H4 (cell line): ENCODE data around the gene RSBN1. TPM values are rescaled to one million over a fixed set of nuclear protein-coding genes. Genes with fewer than 3 reads are reported as not detected.
"Not testable (repeated sequence)": the region's sequence is repeated elsewhere in the genome, so short reads cannot be mapped to it uniquely, and the experiment has no call there.

Experiments
- DNase-seq: peaks from one replicate; pipeline ENCODE4 v3.0.0-alpha.2; 2015; ENCODE audit warnings: low spot score
- total RNA-seq: library from RNA; depleted of rRNA; stranded (reverse); fragments of >200 nt; shearing (Covaris generic); gene quantifications from 2 replicates; pipeline ENCODE4 v1.2.3, GENCODE V29; 2014; rRNA removed

RSBN1 gene
- 2.5 and 3.2 TPM in 2 replicates for total RNA-seq

- peak; percentile 95 for DNase-seq
Measured at GRCh38 chr1:113811888-113812660, at the start of gene RSBN1. Gene RSBN1 (minus strand): TSS chr1:113812476. CDS start chr1:113812412, 64 bp downstream.

GRCh38 chr1:113861641-113862040, 49.4 kb upstream of the RSBN1 start:
- DNase-seq = no peak

- peak; percentile 10 for DNase-seq
Measured at GRCh38 chr1:113860891-113861290, 48.6 kb upstream of the RSBN1 start.

- DNase-seq = no peak
Measured at GRCh38 chr1:113859478-113860175, 47.4 kb upstream of the RSBN1 start.

- no peak for DNase-seq
Measured at GRCh38 chr1:113858982-113859381, 46.7 kb upstream of the RSBN1 start.

GRCh38 chr1:113858418-113858817, 46.1 kb upstream of the RSBN1 start:
- no peak for DNase-seq

- no peak for DNase-seq
Measured at GRCh38 chr1:113857776-113858175, 45.5 kb upstream of the RSBN1 start.

- no peak for DNase-seq
Measured at GRCh38 chr1:113856401-113856790, 44.1 kb upstream of the RSBN1 start.

- no peak for DNase-seq
Measured at GRCh38 chr1:113855630-113856400, 43.5 kb upstream of the RSBN1 start.

- no peak for DNase-seq
Measured at GRCh38 chr1:113854234-113854633, 42.0 kb upstream of the RSBN1 start.

GRCh38 chr1:113852694-113853093, 40.4 kb upstream of the RSBN1 start:
- DNase-seq = not testable (repeated sequence)

- no peak for DNase-seq
Measured at GRCh38 chr1:113850127-113850796, 38.0 kb upstream of the RSBN1 start.

- no peak for DNase-seq
Measured at GRCh38 chr1:113849072-113849471, 36.8 kb upstream of the RSBN1 start.

GRCh38 chr1:113846391-113847035, 34.2 kb upstream of the RSBN1 start:
- DNase-seq = no peak

- no peak for DNase-seq
Measured at GRCh38 chr1:113836534-113836933, 24.3 kb upstream of the RSBN1 start.

GRCh38 chr1:113835686-113836290, 23.5 kb upstream of the RSBN1 start:
- no peak for DNase-seq

- DNase-seq = no peak
Measured at GRCh38 chr1:113834716-113835115, 22.4 kb upstream of the RSBN1 start.

GRCh38 chr1:113830039-113830438, 17.8 kb upstream of the RSBN1 start:
- DNase-seq = no peak

GRCh38 chr1:113821916-113822315, 9.6 kb upstream of the RSBN1 start:
- DNase-seq = no peak

- no peak for DNase-seq
Measured at GRCh38 chr1:113818578-113818977, 6.3 kb upstream of the RSBN1 start.

GRCh38 chr1:113813218-113813617, 942 bp upstream of the RSBN1 start:
- DNase-seq = no peak
